ENCODE results near the gene SEPHS2. TPM values are rescaled to one million over a fixed set of nuclear protein-coding genes. Genes with fewer than 3 reads are reported as not detected.

The SEPHS2 gene
- total and polyA plus RNA-seq, 9 donors: 13.1 to 38.9 (median 25.6) TPM

DNA sequence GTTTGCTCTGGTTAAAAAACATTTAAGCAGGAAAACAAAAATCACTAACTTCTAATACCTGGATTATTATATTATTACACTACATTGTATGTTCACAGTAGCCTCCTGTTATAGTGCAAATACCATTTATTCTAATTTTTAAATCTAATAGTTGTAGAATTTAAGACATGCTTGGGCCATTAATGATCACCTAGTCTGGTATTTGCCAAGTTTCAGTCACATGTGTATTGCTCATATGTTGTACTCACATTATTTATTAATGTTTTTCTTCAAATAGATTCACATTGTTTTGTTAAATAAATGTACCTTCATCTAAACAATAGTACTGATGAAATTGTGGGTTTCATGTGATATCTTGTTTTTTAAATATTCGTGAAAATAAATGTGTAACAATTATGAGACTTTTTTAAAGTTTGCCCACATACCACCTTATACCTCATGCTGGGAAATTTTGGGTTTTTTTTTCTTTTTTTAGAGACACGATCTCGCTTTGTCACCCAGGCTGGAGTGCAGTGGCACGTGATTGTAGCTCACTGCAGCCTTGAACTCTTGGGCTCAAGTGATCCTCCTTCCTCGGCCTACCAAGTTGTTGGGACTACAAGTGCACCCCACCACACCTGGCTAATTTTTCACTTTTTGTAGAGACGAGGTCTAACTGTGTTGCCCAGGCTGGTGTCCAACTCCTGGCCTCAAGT, 32.4 kb downstream of the SEPHS2 start:
- Histone ChIP-seq H3K36me3 (no peaks in the 10 kb centered on the region), H3K9me3 (no peaks in the 10 kb centered on the region), H3K4me1 (ENCODE audit: insufficient read depth) (peaks cover 10% of the 10 kb centered on the region), H3K27ac (no peak overlapping the region), H3K27me3 (no peaks in the 10 kb centered on the region), H3K4me3 (no peak overlapping the region)
- TF ChIP-seq POLR2A (IDR thresholded peaks at IDR 0.05) (no peak), EP300 (IDR thresholded peaks at IDR 0.05) (no peak)
- TF ChIP-seq, protein P1, sequence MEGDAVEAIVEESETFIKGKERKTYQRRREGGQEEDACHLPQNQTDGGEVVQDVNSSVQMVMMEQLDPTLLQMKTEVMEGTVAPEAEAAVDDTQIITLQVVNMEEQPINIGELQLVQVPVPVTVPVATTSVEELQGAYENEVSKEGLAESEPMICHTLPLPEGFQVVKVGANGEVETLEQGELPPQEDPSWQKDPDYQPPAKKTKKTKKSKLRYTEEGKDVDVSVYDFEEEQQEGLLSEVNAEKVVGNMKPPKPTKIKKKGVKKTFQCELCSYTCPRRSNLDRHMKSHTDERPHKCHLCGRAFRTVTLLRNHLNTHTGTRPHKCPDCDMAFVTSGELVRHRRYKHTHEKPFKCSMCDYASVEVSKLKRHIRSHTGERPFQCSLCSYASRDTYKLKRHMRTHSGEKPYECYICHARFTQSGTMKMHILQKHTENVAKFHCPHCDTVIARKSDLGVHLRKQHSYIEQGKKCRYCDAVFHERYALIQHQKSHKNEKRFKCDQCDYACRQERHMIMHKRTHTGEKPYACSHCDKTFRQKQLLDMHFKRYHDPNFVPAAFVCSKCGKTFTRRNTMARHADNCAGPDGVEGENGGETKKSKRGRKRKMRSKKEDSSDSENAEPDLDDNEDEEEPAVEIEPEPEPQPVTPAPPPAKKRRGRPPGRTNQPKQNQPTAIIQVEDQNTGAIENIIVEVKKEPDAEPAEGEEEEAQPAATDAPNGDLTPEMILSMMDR (IDR thresholded peaks at IDR 0.05): no peak
- intact Hi-C loops (cut with DNase I): loop anchor here in 1 of 4 donors (10.0 kb wide), 1 partner anchor 318 kb away; the partner anchor contains the start of genes TBX6 and YPEL3
- WGBS, 3 donors: 66 to 77% (median 70%) methylated on average over 6 of the region's 6 CpGs
- no peak for DNase-seq

DNA sequence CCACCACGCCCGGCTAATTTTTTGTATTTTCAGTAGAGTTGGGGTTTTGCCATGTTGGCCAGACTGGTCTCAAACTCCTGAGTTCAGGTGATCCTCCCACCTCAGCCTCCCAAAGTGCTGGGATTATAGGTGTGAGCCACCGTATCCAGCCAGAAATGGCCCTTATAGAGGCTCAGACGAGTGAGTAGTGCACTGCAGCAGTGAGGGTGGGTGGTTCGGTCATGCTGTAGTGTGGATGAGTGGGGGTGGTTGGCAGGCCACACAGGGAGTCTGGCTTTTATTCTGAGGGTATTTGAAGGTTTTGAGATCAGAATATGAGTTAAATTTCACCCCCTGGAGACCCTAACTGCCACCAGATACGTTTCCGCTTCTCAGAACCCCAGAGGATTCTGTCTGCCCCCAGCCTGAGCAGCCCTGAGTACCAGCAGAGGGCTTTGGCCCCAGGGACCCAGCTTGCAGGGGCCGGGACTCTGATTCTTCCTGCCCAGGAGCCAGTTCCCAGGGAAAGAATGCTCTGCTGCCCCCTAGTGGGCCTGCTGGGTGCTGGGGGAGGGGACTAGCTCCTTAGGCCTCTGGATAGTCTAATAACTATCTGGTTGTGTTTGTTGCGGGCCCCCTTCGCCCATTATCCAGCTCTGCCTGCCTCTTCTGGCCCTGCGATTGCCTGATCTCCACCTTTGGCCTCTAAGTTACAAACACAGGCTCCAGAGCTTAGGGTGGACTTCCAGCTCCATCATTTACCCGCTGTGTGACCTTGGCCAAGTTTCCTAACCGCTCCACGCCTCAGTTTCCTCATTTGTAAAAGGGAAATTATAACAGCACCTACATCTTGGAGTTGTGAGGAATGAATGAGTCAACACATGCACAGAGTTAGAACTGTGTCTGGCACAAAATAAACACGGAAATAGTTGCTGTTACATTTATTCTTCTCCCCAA, 36.3 kb downstream of the SEPHS2 start:
- Histone ChIP-seq H3K27me3 (no peaks in the 10 kb centered on the region), H3K4me3 (no peak overlapping the region), H3K4me1 (ENCODE audit: insufficient read depth) (peaks cover 9% of the 10 kb centered on the region), H3K9me3 (no peaks in the 10 kb centered on the region), H3K36me3 (no peaks in the 10 kb centered on the region), H3K27ac (no peak overlapping the region)
- intact Hi-C loops (cut with DNase I): loop anchor here in 3 of 4 donors (5.0 to 10.0 kb wide), 4 partner anchors 42 to 345 kb away; partner anchors contain the start of genes ALDOA (in 1 of the 3), TBX6 (in 1 of the 3) and YPEL3 (in 1 of the 3)
- WGBS, 3 donors: 34 to 36% (median 34%) methylated on average over 15 of the region's 15 CpGs
- TF ChIP-seq POLR2A (IDR thresholded peaks at IDR 0.05) (peak; percentile 11), EP300 (IDR thresholded peaks at IDR 0.05) (no peak)
- TF ChIP-seq, protein P1 (IDR thresholded peaks at IDR 0.05): peak; percentile 78 to 86 (median 83)
- DNase-seq: peak; percentile 85 to 94 (median 92)

DNA sequence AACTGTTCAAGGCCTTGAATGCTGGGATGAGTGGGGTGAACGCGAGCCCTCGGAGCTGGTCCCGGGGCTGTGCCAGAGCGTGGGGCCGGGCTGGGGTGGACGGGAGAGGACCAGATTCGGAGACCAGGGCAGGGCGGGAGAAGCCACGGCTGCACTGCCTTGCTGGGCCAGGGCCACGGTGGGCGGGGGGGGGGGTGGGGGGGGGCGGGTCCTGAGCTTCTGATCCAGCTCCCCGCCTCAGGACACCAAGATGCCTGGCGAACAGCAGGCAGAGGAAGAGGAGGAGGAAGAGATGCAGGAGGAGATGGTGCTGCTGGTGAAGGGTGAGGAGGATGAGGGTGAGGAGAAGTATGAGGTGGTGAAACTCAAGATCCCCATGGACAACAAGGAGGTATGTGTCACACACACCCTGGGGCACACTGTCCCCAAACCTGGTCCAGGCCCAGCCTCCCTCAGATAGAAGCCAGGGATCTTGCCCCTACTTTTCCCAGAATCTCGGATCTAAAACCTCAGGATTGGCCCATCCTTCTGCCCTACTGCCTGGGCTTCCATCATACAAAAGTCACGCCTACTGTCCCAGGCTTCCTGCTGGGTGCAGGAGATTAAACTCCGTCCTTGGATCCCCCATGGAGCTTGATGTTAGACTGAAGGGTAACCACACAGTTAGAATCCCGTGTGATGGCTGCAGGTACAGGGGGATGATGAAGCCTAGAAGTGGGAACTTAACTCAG, 37.7 kb downstream of the SEPHS2 start:
- Histone ChIP-seq H3K9me3 (no peaks in the 10 kb centered on the region), H3K4me3 (peak overlapping the region; percentile 61), H3K36me3 (no peaks in the 10 kb centered on the region), H3K4me1 (ENCODE audit: insufficient read depth) (peaks cover 9% of the 10 kb centered on the region), H3K27me3 (no peaks in the 10 kb centered on the region), H3K27ac (peak overlapping the region; percentile 40 to 81)
- intact Hi-C loops (cut with DNase I): loop anchor here in 2 of 4 donors (5.0 to 10.0 kb wide), 3 partner anchors 41 to 343 kb away; partner anchors contain the start of gene ALDOA (in 1 of the 2)
- DNase-seq: no peak
- WGBS, 3 donors: 8% methylated on average over 18 to 19 of the region's 19 CpGs
- TF ChIP-seq POLR2A (IDR thresholded peaks at IDR 0.05): no peak
- TF ChIP-seq EP300 (IDR thresholded peaks at IDR 0.05): no peak
- TF ChIP-seq, protein P1 (IDR thresholded peaks at IDR 0.05): no peak
